Type B pancreatic cell (in vitro differentiated cells): Measurements from ENCODE around the gene ELAC2. TPM values are rescaled to one million over a fixed set of nuclear protein-coding genes. Genes with fewer than 3 reads are reported as not detected.

Experiments used
- DNase-seq: peaks from one replicate; pipeline ENCODE4 v3.0.0; 2021; ENCODE audit warnings: mixed read lengths; ENCODE audit not compliant: unreplicated experiment; ENCODE audit errors: extremely low spot score
- H3K27ac Mint-ChIP-seq: 2 replicates; pipeline ENCODE4 v1.8.0; 2021; ENCODE audit warnings: mild to moderate bottlenecking, mixed read lengths
- H3K27me3 Mint-ChIP-seq: 2 replicates; pipeline ENCODE4 v1.8.0; 2021; ENCODE audit warnings: mixed read lengths
- H3K36me3 Mint-ChIP-seq: 2 replicates; pipeline ENCODE4 v1.8.0; 2021; ENCODE audit warnings: mixed read lengths
- H3K4me1 Mint-ChIP-seq: one replicate; pipeline ENCODE4 v1.8.0; 2021; ENCODE audit warnings: mixed read lengths; ENCODE audit not compliant: unreplicated experiment
- H3K4me3 Mint-ChIP-seq: 2 replicates; pipeline ENCODE4 v1.8.0; 2021; ENCODE audit warnings: mild to moderate bottlenecking, mixed read lengths
- H3K9me3 Mint-ChIP-seq: 2 replicates; pipeline ENCODE4 v1.8.0; 2021; ENCODE audit warnings: mixed read lengths
- CTCF ChIP-seq: fragments of 200-600 bp; sonication (generic); conservative IDR thresholded peaks from 2 replicates; pipeline ENCODE4 v1.5.0; 2021; ENCODE audit warnings: antibody characterized with exemption, mild to moderate bottlenecking
- total RNA-seq: library from RNA; stranded (reverse); gene quantifications from 2 replicates; pipeline ENCODE4 v1.2.1, GENCODE V29; 2021; ENCODE audit warnings: low replicate concordance

ELAC2 gene
- total RNA-seq, 1 donor from 2014 or later: 55.8 TPM

GRCh38 chr17:13016881-13017654, 759 bp downstream of the ELAC2 start:
- Mint-ChIP-seq H3K36me3 (peaks cover 15% of the 10 kb centered on the region), H3K27ac (peak overlapping the region; percentile 98), H3K4me1 (peaks cover 27% of the 10 kb centered on the region), H3K27me3 (no peaks in the 10 kb centered on the region), H3K4me3 (peak overlapping the region; percentile 96), H3K9me3 (no peaks in the 10 kb centered on the region)
- DNase-seq: no peak
- TF ChIP-seq CTCF: no peak

- Mint-ChIP-seq H3K9me3 (no peaks in the 10 kb centered on the region), H3K36me3 (peaks cover 28% of the 10 kb centered on the region), H3K27me3 (no peaks in the 10 kb centered on the region), H3K27ac (no peak overlapping the region), H3K4me3 (peak overlapping the region; percentile 44), H3K4me1 (peaks cover 27% of the 10 kb centered on the region)
- no peak for DNase-seq
- TF ChIP-seq CTCF: no peak
Observed at GRCh38 chr17:13014801-13015200, 3.0 kb downstream of the ELAC2 start.

- no peaks in the 10 kb centered on the region for H3K27me3 Mint-ChIP-seq
Observed at GRCh38 chr17:13010959-13011358, 6.9 kb downstream of the ELAC2 start.

GRCh38 chr17:13008461-13008860, 9.4 kb downstream of the ELAC2 start:
- Mint-ChIP-seq H3K4me1 (no peaks in the 10 kb centered on the region), H3K27ac (no peak overlapping the region), H3K4me3 (no peak overlapping the region), H3K27me3 (no peaks in the 10 kb centered on the region), H3K9me3 (no peaks in the 10 kb centered on the region), H3K36me3 (peaks cover 17% of the 10 kb centered on the region)
- TF ChIP-seq CTCF: no peak
- DNase-seq: no peak

More at GRCh38 chr17:13010959-13011358, 6.9 kb downstream of the ELAC2 start:
- H3K4me1 Mint-ChIP-seq: peaks cover 13% of the 10 kb centered on the region
- no peaks in the 10 kb centered on the region for H3K9me3 Mint-ChIP-seq
- DNase-seq: no peak
- H3K4me3 Mint-ChIP-seq: no peak overlapping the region
- peaks cover 32% of the 10 kb centered on the region for H3K36me3 Mint-ChIP-seq
- no peak for TF ChIP-seq CTCF
- no peak overlapping the region for H3K27ac Mint-ChIP-seq

DNA sequence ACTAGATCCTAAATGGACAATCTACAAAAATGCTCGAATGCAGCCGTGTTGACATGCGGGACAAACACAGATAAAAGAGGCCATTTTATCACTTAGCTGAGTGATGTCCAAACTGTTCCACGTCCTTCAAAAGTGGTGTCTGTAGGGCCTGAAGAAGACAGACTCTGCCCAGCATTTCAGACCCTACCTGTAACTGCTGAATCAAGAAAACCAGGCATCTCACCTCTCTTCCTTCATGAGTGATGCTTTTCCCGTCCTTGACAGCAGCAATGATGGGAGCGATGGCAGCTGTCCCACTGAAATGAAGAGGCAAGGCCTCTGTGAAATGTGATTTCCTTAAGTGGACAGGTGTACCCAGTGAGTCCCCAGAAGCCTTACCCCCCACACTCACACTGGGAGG, 12.3 kb downstream of the ELAC2 start:
- no peak for DNase-seq
- H3K9me3 Mint-ChIP-seq: no peaks in the 10 kb centered on the region
- H3K4me3 Mint-ChIP-seq: no peak overlapping the region
- no peaks in the 10 kb centered on the region for H3K4me1 Mint-ChIP-seq
- TF ChIP-seq CTCF: no peak
- no peaks in the 10 kb centered on the region for H3K27me3 Mint-ChIP-seq
- H3K27ac Mint-ChIP-seq: no peak overlapping the region
- peaks cover 7% of the 10 kb centered on the region for H3K36me3 Mint-ChIP-seq
